Thymus (tissue), 11 donors: ENCODE measurements around the gene DPCD. TPM values are rescaled to one million over a fixed set of nuclear protein-coding genes. Genes with fewer than 3 reads are reported as not detected.
"Not testable (repeated sequence)": the region's sequence is repeated elsewhere in the genome, so short reads cannot be mapped to it uniquely, and the experiment has no call there.

Source experiments
- DNase-seq, 9 donors: peaks; one replicate each; pipeline ENCODE4 v3.0.0-alpha.2; 2013; ENCODE audit warnings: low spot score in 9 of 9, low read depth in 6 of 9, missing footprints in 1 of 9
- H3K27ac ChIP-seq, 2 donors: one replicate each; pipeline ENCODE4 v1.5.1; 2013; ENCODE audit warnings: control low read depth in 1 of 2, low read depth in 1 of 2, low read length in 1 of 2, mild to moderate bottlenecking in 1 of 2, moderate library complexity in 1 of 2
- H3K27me3 ChIP-seq, 2 donors: one replicate each; pipeline ENCODE4 v1.5.1; 2013; ENCODE audit warnings: low read length in 1 of 2; ENCODE audit not compliant: control insufficient read depth in 2 of 2, insufficient read depth in 1 of 2
- H3K36me3 ChIP-seq, 2 donors: one replicate each; pipeline ENCODE4 v1.5.1; 2013; ENCODE audit warnings: low read length in 1 of 2, mild to moderate bottlenecking in 1 of 2, moderate library complexity in 1 of 2; ENCODE audit not compliant: control insufficient read depth in 2 of 2, insufficient read depth in 2 of 2
- H3K4me1 ChIP-seq, 2 donors: one replicate each; pipeline ENCODE4 v1.5.1; 2013; ENCODE audit warnings: low read length in 2 of 2; ENCODE audit not compliant: control insufficient read depth in 2 of 2, insufficient read depth in 2 of 2
- H3K4me3 ChIP-seq, 2 donors: one replicate each; pipeline ENCODE4 v1.5.1; 2013; ENCODE audit warnings: low read length in 2 of 2, control low read depth in 1 of 2, mild to moderate bottlenecking in 1 of 2
- H3K9me3 ChIP-seq, 2 donors: one replicate each; pipeline ENCODE4 v1.5.1; 2013; ENCODE audit warnings: low read length in 1 of 2, mild to moderate bottlenecking in 1 of 2; ENCODE audit not compliant: control insufficient read depth in 2 of 2, insufficient read depth in 1 of 2
- WGBS: extraction: QIAGEN DNeasy Blood & Tissue Kit; methylation state at CpG from one replicate; pipeline ENCODE4 v1.1.7; 2013; 5-methylcytosine and 5-hydroxymethylcytosine counted together
- polyA plus RNA-seq: library from polyadenylated mRNA; stranded (reverse); fragments of 200-250 nt; gene quantifications from one replicate; pipeline ENCODE4 v1.2.3, GENCODE V29; 2013
- total RNA-seq: library from RNA; stranded (reverse); fragments of 120-200 nt; gene quantifications from one replicate; pipeline ENCODE4 v1.2.4, GENCODE V29; 2013
- donor health status: healthy.

The DPCD gene
- total and polyA plus RNA-seq, 2 donors = 10.4 to 14.2 TPM

DNA sequence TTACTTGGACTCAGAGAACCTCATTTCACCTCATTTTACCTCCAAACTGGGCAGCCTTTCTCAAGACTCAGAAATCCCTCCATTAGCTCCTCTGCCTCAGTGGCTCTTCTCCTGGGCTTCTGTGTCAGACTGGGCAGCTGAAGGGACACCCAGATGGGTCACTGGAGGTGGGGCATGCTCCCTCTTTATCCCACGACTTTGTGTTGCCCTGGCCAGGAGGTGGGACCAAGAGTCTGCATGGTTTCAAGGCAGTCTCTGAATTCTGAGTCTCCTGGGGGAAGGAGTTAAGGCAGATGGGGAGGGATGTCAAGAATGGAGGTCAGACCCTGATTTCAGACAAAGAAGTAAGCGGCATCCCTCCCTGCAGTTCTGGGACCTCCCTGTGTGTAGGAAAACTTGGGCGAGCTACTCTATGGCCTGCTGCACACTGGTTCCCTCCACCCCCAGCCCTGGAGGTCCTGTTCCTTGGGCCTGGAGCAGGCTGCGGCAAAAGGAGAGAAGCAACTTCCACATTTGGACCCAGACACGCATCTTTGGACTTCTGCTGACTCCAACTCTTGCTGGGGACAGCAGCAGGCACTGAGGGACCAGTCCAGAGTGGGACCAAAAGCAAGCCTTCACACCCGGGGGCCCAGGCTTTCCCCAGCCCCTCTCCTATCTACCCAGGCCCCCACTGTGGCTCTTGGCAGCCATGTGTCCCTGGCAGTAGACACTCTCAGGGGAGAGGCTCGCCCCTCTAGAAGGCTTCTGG is 10.8 kb upstream of the DPCD start:
- H3K27ac ChIP-seq = no peak overlapping the region
- no peak overlapping the region for H3K4me3 ChIP-seq
- peaks cover 0 to 2% of the 10 kb centered on the region in 2 donors for H3K36me3 ChIP-seq
- peaks cover 0 to 14% of the 10 kb centered on the region in 2 donors for H3K27me3 ChIP-seq
- peaks cover 0 to 6% of the 10 kb centered on the region in 2 donors for H3K9me3 ChIP-seq
- 97% methylated on average over 7 of the region's 7 CpGs for WGBS
- H3K4me1 ChIP-seq = peaks cover 11 to 16% of the 10 kb centered on the region in 2 donors
- no peak for DNase-seq

DNA sequence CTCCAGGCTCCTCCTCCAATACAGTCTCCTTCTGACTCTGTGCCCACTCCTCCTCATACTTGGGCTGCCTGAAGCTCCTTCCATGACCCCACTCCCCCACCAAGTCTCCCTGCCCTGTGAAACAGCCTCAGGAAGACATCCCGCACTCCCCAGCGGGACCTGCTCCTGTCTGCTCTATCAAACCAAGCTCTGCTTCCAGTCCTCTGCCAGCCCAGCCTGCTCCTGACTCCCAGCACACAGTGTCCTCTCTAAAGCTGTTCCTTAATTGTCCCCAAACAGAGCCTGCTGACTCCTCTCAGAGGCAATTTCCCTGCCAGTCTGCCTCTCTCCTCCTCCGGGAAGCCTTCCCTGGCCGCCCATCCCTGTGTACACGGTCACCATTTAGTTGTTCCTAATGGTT is 9.9 kb upstream of the DPCD start:
- Histone ChIP-seq H3K36me3 (peaks cover 0 to 2% of the 10 kb centered on the region in 2 donors), H3K4me3 (no peak overlapping the region), H3K27ac (no peak overlapping the region), H3K9me3 (no peaks in the 10 kb centered on the region), H3K27me3 (peaks cover 0 to 6% of the 10 kb centered on the region in 2 donors), H3K4me1 (peaks cover 11 to 16% of the 10 kb centered on the region in 2 donors)
- DNase-seq = no peak
- WGBS = 89% methylated on average over 5 of the region's 5 CpGs

DNA sequence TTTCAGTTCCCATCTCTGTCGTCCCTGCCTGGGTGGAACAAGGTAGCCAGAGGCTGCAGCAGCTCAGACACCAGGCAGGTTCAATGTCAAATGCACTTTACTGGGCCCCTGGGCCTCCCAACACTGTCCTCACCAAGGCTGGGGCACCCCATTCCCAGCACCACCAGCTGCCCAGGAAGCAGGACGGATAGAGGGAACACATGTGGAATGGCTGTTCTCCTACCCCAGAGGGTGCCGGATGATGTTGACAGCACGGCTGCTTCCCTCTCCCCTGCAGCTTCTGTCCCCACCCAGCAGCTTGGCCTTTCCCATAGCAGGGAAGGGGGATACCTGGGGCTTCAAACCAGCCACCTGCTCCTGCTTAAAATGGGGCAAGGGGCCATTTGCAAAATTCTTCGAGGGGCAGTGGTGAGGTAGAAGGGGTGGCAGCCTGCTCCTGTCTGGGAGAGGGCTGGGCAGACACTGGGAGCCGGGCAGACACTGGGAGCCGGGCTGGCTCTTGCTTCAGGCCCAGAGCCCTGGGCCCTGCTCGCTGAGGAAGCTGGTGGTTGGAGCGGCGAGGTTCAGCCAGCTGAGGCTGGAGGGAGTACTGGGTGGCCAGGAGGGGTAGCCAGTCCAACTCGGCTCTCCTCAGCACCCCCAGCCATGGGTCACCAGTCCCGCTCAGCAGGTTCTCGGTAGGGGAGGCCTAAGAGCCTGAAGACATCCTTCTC is 9.2 kb upstream of the DPCD start:
- peaks cover 0 to 2% of the 10 kb centered on the region in 2 donors for H3K36me3 ChIP-seq
- WGBS = 97% methylated on average over 13 of the region's 13 CpGs
- H3K27ac ChIP-seq = no peak overlapping the region
- no peak overlapping the region for H3K4me3 ChIP-seq
- H3K4me1 ChIP-seq = peaks cover 11 to 16% of the 10 kb centered on the region in 2 donors
- DNase-seq = no peak
- H3K27me3 ChIP-seq = no peaks in the 10 kb centered on the region
- H3K9me3 ChIP-seq = no peaks in the 10 kb centered on the region

DNA sequence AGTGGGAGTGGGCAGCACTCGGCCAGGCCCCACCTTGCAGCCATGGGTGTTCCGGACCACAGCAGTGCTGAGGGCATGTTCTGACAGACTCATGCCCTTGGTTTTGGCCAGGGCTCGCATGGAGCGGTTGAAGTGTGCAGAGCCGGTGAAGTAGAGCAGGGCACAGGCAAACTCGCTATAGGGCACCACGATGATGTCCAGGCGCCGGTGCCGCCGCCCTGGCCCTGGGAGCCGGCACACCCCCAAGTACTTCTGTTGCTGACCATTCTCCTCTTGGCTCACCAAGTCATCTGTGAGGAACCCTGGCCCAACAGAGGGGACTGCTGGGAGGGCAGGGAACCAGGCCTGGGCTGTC is 8.6 kb upstream of the DPCD start:
- 97% methylated on average over 12 of the region's 12 CpGs for WGBS
- DNase-seq = no peak
- Histone ChIP-seq H3K36me3 (peaks cover 0 to 2% of the 10 kb centered on the region in 2 donors), H3K27me3 (no peaks in the 10 kb centered on the region), H3K4me3 (no peak overlapping the region), H3K4me1 (peaks cover 11 to 16% of the 10 kb centered on the region in 2 donors), H3K27ac (no peak overlapping the region), H3K9me3 (no peaks in the 10 kb centered on the region)

DNA sequence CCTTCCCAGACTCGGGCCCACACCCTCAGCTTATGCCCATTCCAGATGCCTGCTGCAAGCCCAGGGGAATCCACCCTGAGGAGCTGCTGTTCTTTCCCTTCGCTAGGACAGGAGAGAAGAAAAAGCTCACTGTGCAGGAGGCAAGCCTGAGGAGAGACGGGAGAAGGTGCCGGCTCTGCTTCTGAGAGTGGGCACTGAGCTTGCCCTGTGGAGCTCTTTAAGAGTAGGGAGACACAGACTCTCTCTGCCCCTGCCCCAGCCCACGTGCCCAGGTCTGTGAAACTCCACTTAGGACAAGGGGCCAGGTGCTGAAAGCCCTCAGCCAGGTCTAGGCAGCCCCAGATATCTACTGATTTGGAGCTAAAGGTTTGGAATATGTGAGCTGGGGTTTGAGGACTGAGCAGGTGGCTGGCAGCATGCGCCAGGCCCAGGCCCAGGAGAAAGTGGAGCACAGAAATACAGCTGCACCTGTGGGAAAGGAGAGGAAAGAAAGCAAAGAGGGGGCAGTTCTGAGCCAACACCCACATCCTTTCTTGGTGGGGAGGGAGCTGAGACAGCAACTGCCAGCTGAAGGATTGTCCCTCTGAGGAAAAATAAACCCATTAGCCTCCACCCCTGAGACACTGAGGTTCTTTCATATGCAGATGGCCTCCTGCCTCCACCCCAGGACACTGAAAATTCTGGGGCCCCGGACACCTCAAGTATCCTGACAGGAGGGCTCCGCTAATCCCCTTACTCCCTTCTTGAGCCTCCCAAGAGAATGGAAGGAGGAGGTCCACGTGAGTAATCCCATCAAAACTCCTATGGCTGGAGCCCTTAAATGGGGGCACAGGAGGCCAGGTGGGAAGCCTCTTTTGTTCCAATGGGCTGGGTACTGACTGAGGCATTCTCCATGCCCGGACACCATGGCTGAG is 7.4 kb upstream of the DPCD start:
- H3K4me1 ChIP-seq = peaks cover 11 to 16% of the 10 kb centered on the region in 2 donors
- H3K27me3 ChIP-seq = peaks cover 0 to under 1% of the 10 kb centered on the region in 2 donors
- peak overlapping the region in 1 of 2 donors; percentile 33 for H3K27ac ChIP-seq
- H3K9me3 ChIP-seq = no peaks in the 10 kb centered on the region
- WGBS = 86% methylated on average over 10 of the region's 10 CpGs
- H3K4me3 ChIP-seq = no peak overlapping the region
- H3K36me3 ChIP-seq = peaks cover 0 to 2% of the 10 kb centered on the region in 2 donors
- peak in 7 of 9 donors; percentile 19 to 75 (median 50) for DNase-seq

DNA sequence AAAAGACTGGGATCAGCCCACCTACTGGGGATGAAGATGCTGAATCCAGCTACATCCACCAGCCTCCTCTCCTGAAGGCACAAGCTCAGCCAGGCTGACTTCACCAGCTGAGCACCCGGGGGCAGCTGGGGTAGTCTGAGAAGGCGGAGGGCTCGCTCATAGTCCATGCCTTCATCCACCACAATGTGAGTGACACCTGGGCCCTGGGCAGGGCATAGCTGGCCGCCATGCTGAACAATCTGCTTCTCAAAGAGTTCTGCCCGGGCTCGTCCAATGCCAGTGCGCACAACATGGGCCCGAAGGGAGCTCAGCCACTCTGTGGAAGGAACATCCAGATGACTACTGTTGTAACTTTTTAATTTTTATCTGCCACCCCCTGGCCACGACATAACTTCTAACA is 2.3 kb upstream of the DPCD start:
- H3K4me1 ChIP-seq = peaks cover 3 to 24% of the 10 kb centered on the region in 2 donors
- WGBS = 98% methylated on average over 9 of the region's 9 CpGs
- DNase-seq = no peak
- H3K4me3 ChIP-seq = no peak overlapping the region
- no peak overlapping the region for H3K27ac ChIP-seq
- H3K36me3 ChIP-seq = no peaks in the 10 kb centered on the region
- H3K27me3 ChIP-seq = peaks cover 11 to 31% of the 10 kb centered on the region in 2 donors
- peaks cover 11 to 15% of the 10 kb centered on the region in 2 donors for H3K9me3 ChIP-seq

DNA sequence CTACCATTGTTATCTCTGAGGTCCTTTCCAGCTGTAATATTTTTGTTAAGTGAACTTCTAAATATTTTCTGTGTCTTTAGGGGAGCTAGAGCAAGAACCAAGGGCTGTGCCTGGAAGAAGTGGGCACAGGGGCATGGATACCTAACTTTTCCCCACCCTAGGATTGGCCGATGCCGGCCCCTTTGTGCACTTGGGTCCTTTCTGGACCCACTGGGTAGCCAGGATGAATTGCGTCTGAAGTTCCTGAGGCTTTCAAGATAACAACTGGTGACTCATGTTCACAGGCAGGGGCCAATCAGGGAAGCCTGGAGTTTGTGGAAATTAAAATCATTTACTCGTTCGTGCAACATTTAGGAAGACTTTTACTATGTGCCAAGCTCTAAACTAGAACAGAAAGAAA is 758 bp downstream of the DPCD start:
- 94% methylated on average over 5 of the region's 5 CpGs for WGBS
- Histone ChIP-seq H3K9me3 (peaks cover 11 to 15% of the 10 kb centered on the region in 2 donors), H3K4me3 (peak overlapping the region; percentile 50 to 56), H3K27ac (no peak overlapping the region), H3K27me3 (peaks cover 11 to 31% of the 10 kb centered on the region in 2 donors), H3K36me3 (no peaks in the 10 kb centered on the region), H3K4me1 (peaks cover 0 to 18% of the 10 kb centered on the region in 2 donors)
- DNase-seq = no peak

DNA sequence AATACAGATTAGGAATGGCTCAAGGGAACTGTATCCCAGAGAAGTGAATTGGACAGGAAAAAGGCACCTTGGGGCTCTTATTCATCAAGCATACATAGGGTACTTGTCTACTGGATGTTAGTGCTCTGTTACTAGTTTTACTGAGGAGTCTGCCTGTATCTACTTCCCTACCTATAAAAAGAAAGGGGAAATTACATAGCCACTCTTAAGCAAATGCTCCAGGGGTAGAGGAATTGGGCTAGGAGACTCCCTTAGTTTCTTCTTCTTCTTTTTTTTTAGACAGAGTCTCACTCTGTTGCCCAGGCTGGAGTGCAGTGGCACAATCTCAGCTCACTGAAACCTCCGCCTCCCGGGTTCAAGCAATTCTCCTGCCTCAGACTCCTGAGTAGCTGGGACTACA is 5.2 kb downstream of the DPCD start:
- not testable (repeated sequence) for H3K27ac ChIP-seq, H3K36me3 ChIP-seq, H3K4me1 ChIP-seq, DNase-seq, H3K9me3 ChIP-seq, H3K4me3 ChIP-seq
- peaks cover 9 to 13% of the 10 kb centered on the region in 2 donors for H3K27me3 ChIP-seq
- WGBS = 83% methylated on average over 2 of the region's 2 CpGs
